ENCODE measurements around the gene PAX2. TPM values are rescaled to one million over a fixed set of nuclear protein-coding genes. Genes with fewer than 3 reads are reported as not detected.

The PAX2 gene
- total RNA-seq, 1 experiment from 2014 or later = not detected

DNA sequence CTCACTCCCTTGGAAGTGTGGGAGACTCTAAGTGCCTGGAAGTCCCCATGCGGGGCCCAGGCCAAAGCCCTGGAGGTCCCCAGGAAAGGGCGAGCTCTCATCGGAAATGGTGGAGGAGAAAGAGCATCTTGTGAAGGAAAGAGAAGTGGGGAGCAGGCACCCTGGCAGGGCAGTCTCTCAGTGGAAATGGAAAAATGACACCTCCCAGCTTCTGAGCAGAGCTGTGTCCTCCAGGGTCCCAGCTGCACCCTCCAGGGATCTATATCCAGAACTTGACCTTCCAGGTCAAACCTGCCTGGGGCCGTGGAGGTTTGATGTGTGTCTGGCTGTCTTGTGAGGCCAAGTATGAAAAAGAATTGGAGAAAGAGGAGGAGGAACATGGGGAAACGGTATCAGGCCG lies 29.5 kb downstream of the PAX2 start:
- H3K27me3 ChIP-seq (replicated peaks; ENCODE audit: insufficient read depth, low read depth, low read length, poor library complexity) = peaks cover 76% of the 10 kb centered on the region
- H3K9me3 ChIP-seq (ENCODE audit: low read depth, low read length, poor library complexity, severe bottlenecking) = no peaks in the 10 kb centered on the region
- no peak overlapping the region for H3K4me3 ChIP-seq (ENCODE audit: low read depth, low read length, poor library complexity, severe bottlenecking)
- no peak for DNase-seq (ENCODE audit: low spot score)
- ChIA-PET CTCF (no interaction called here), POLR2A (ENCODE audit: low non-redundant PET) (no interaction called here)
- H3K36me3 ChIP-seq (ENCODE audit: insufficient read depth, low read length, poor library complexity, severe bottlenecking) = no peaks in the 10 kb centered on the region
- H3K27ac ChIP-seq (ENCODE audit: low read depth, low read length, poor library complexity, severe bottlenecking) = no peak overlapping the region
- no peaks in the 10 kb centered on the region for H3K4me1 ChIP-seq (ENCODE audit: insufficient read depth, low read length, poor library complexity, severe bottlenecking)
- intact Hi-C loops (cut with micrococcal nuclease; ENCODE audit: unreplicated experiment) = no loop called here
- TF ChIP-seq EZH2 (IDR thresholded peaks at IDR 0.05; ENCODE audit: borderline replicate concordance, low read depth, low read length, poor library complexity, severe bottlenecking) = no peak
- TF ChIP-seq, protein P1, sequence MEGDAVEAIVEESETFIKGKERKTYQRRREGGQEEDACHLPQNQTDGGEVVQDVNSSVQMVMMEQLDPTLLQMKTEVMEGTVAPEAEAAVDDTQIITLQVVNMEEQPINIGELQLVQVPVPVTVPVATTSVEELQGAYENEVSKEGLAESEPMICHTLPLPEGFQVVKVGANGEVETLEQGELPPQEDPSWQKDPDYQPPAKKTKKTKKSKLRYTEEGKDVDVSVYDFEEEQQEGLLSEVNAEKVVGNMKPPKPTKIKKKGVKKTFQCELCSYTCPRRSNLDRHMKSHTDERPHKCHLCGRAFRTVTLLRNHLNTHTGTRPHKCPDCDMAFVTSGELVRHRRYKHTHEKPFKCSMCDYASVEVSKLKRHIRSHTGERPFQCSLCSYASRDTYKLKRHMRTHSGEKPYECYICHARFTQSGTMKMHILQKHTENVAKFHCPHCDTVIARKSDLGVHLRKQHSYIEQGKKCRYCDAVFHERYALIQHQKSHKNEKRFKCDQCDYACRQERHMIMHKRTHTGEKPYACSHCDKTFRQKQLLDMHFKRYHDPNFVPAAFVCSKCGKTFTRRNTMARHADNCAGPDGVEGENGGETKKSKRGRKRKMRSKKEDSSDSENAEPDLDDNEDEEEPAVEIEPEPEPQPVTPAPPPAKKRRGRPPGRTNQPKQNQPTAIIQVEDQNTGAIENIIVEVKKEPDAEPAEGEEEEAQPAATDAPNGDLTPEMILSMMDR (conservative IDR thresholded peaks at IDR 0.05; ENCODE audit: low read depth, low read length) = no peak
- BruUV-seq (replicated peaks) = no TSS peak

DNA sequence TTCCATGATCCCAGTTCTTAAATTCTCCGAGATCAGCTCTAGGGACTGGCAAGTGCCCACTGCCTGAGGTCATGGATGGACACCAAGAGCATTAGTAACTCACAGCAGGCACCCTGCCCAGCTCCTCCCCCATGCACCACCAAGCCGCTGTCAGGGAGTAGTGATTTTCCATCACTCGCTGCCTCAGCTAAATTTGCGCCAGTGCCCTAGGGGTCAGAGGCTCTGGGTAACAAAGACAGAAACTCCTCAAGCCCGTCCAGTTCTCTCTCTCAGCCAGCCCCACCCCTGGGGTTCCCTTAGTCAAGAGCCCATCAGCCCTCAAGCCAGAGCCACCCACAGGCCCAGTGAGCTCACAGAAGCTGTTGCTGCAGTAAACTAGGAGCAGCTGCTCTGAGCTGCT lies 30.0 kb downstream of the PAX2 start:
- POLR2A ChIA-PET (ENCODE audit: low non-redundant PET) = no interaction called here
- H3K27me3 ChIP-seq (replicated peaks; ENCODE audit: insufficient read depth, low read depth, low read length, poor library complexity) = peaks cover 75% of the 10 kb centered on the region

DNA sequence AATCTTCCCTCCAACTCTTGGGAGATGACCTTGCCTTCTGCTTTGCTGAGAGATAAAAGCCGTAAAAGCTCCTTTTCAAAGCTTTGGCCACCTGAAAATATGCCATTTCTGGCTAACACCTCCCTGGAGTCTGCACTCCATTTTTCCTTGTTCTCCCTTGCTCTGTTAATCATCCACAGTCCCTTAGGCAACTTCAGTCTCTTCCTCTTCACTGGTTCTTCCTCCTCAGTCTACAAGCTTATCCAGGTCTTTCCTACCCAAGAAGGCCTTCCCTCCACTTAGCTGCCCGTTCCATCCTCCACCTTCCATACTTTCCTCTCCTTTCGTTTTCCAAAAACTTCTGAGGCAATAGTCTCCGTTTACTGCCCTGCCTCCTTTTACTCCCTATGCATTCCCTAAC lies 30.5 kb downstream of the PAX2 start:
- Histone ChIP-seq H3K4me3 (ENCODE audit: low read depth, low read length, poor library complexity, severe bottlenecking) (no peak overlapping the region), H3K27me3 (replicated peaks; ENCODE audit: insufficient read depth, low read depth, low read length, poor library complexity) (peaks cover 70% of the 10 kb centered on the region), H3K27ac (ENCODE audit: low read depth, low read length, poor library complexity, severe bottlenecking) (no peak overlapping the region), H3K9me3 (ENCODE audit: low read depth, low read length, poor library complexity, severe bottlenecking) (no peaks in the 10 kb centered on the region), H3K36me3 (ENCODE audit: insufficient read depth, low read length, poor library complexity, severe bottlenecking) (no peaks in the 10 kb centered on the region), H3K4me1 (ENCODE audit: insufficient read depth, low read length, poor library complexity, severe bottlenecking) (no peaks in the 10 kb centered on the region)
- ChIA-PET POLR2A (ENCODE audit: low non-redundant PET) (no interaction called here), CTCF (no interaction called here)
- TF ChIP-seq, protein P1 (conservative IDR thresholded peaks at IDR 0.05; ENCODE audit: low read depth, low read length) = no peak
- no peak for TF ChIP-seq EZH2 (IDR thresholded peaks at IDR 0.05; ENCODE audit: borderline replicate concordance, low read depth, low read length, poor library complexity, severe bottlenecking)
- BruUV-seq (replicated peaks) = no TSS peak
- intact Hi-C loops (cut with micrococcal nuclease; ENCODE audit: unreplicated experiment) = no loop called here
- DNase-seq (ENCODE audit: low spot score) = no peak

More for the DNA sequence above, 30.0 kb downstream of the PAX2 start:
- Histone ChIP-seq H3K4me3 (ENCODE audit: low read depth, low read length, poor library complexity, severe bottlenecking) (no peak overlapping the region), H3K36me3 (ENCODE audit: insufficient read depth, low read length, poor library complexity, severe bottlenecking) (no peaks in the 10 kb centered on the region), H3K9me3 (ENCODE audit: low read depth, low read length, poor library complexity, severe bottlenecking) (no peaks in the 10 kb centered on the region), H3K27ac (ENCODE audit: low read depth, low read length, poor library complexity, severe bottlenecking) (no peak overlapping the region), H3K4me1 (ENCODE audit: insufficient read depth, low read length, poor library complexity, severe bottlenecking) (no peaks in the 10 kb centered on the region)
- BruUV-seq (replicated peaks) = no TSS peak
- intact Hi-C loops (cut with micrococcal nuclease; ENCODE audit: unreplicated experiment) = no loop called here
- TF ChIP-seq EZH2 (IDR thresholded peaks at IDR 0.05; ENCODE audit: borderline replicate concordance, low read depth, low read length, poor library complexity, severe bottlenecking) = no peak
- TF ChIP-seq, protein P1 (conservative IDR thresholded peaks at IDR 0.05; ENCODE audit: low read depth, low read length) = no peak
- no peak for DNase-seq (ENCODE audit: low spot score)
- CTCF ChIA-PET = no interaction called here
